Measurements from ENCODE around the gene PAIP2.

PAIP2 gene

GRCh38 chr5:139378101-139378825 lies 36.6 kb downstream of the PAIP2 start:
- H3K4me3 ChIP-seq (replicated peaks; ENCODE audit: low read depth, low read length): no peak overlapping the region
- no peak for DNase-seq (ENCODE audit: extremely low read depth, insufficient read length)
- TF ChIP-seq CTCF (IDR thresholded peaks at IDR 0.05; ENCODE audit: insufficient read depth, low read length, poor library complexity, severe bottlenecking): no peak

GRCh38 chr5:139378941-139379361 lies 37.3 kb downstream of the PAIP2 start:
- no peak for DNase-seq (ENCODE audit: extremely low read depth, insufficient read length)
- Histone ChIP-seq H3K36me3 (ENCODE audit: control insufficient read depth, insufficient read depth, low read length) (no peaks in the 10 kb centered on the region), H3K4me3 (replicated peaks; ENCODE audit: low read depth, low read length) (no peak overlapping the region)

More at GRCh38 chr5:139378101-139378825, 36.6 kb downstream of the PAIP2 start:
- Histone ChIP-seq H3K27me3 (replicated peaks; ENCODE audit: control insufficient read depth, insufficient read depth, low read length) (no peaks in the 10 kb centered on the region), H3K36me3 (ENCODE audit: control insufficient read depth, insufficient read depth, low read length) (no peaks in the 10 kb centered on the region)

GRCh38 chr5:139379626-139380449 lies 38.2 kb downstream of the PAIP2 start:
- Histone ChIP-seq H3K4me3 (replicated peaks; ENCODE audit: low read depth, low read length) (no peak overlapping the region), H3K36me3 (ENCODE audit: control insufficient read depth, insufficient read depth, low read length) (no peaks in the 10 kb centered on the region), H3K27me3 (replicated peaks; ENCODE audit: control insufficient read depth, insufficient read depth, low read length) (no peaks in the 10 kb centered on the region)
- no peak for DNase-seq (ENCODE audit: extremely low read depth, insufficient read length)
- TF ChIP-seq CTCF (IDR thresholded peaks at IDR 0.05; ENCODE audit: insufficient read depth, low read length, poor library complexity, severe bottlenecking): no peak

More at GRCh38 chr5:139378941-139379361, 37.3 kb downstream of the PAIP2 start:
- TF ChIP-seq CTCF (IDR thresholded peaks at IDR 0.05; ENCODE audit: insufficient read depth, low read length, poor library complexity, severe bottlenecking): no peak
- H3K27me3 ChIP-seq (replicated peaks; ENCODE audit: control insufficient read depth, insufficient read depth, low read length): no peaks in the 10 kb centered on the region

- no peak for DNase-seq (ENCODE audit: extremely low read depth, insufficient read length)
- no peaks in the 10 kb centered on the region for H3K27me3 ChIP-seq (replicated peaks; ENCODE audit: control insufficient read depth, insufficient read depth, low read length)
- no peak for TF ChIP-seq CTCF (IDR thresholded peaks at IDR 0.05; ENCODE audit: insufficient read depth, low read length, poor library complexity, severe bottlenecking)
- H3K4me3 ChIP-seq (replicated peaks; ENCODE audit: low read depth, low read length): no peak overlapping the region
- H3K36me3 ChIP-seq (ENCODE audit: control insufficient read depth, insufficient read depth, low read length): no peaks in the 10 kb centered on the region; the same call in none of the 2 replicates
Measured at GRCh38 chr5:139381837-139382761, 40.4 kb downstream of the PAIP2 start.

GRCh38 chr5:139382807-139383206 lies 41.2 kb downstream of the PAIP2 start:
- no peak for TF ChIP-seq CTCF (IDR thresholded peaks at IDR 0.05; ENCODE audit: insufficient read depth, low read length, poor library complexity, severe bottlenecking)
- no peaks in the 10 kb centered on the region for H3K27me3 ChIP-seq (replicated peaks; ENCODE audit: control insufficient read depth, insufficient read depth, low read length)
- no peak overlapping the region for H3K4me3 ChIP-seq (replicated peaks; ENCODE audit: low read depth, low read length)
- no peak for DNase-seq (ENCODE audit: extremely low read depth, insufficient read length)
- H3K36me3 ChIP-seq (ENCODE audit: control insufficient read depth, insufficient read depth, low read length): peaks cover 3% of the 10 kb centered on the region
